Mucosa of gallbladder (tissue), 1 donor: ENCODE results near the gene MTX1. TPM values are rescaled to one million over a fixed set of nuclear protein-coding genes. Genes with fewer than 3 reads are reported as not detected.
"Not testable (repeated sequence)": the region's sequence is repeated elsewhere in the genome, so short reads cannot be mapped to it uniquely, and the experiment has no call there.

ENCODE experiments used
- DNase-seq: peaks from one replicate; pipeline ENCODE4 v3.0.0-alpha.2; 2020; ENCODE audit warnings: low spot score
- total RNA-seq: library from RNA; stranded (reverse); gene quantifications from one replicate; pipeline ENCODE4 v1.2.1, GENCODE V29; 2021
- donor health status: DM: no; HTN: no; CAD: no.

The MTX1 gene
- total RNA-seq, 1 donor from 2014 or later = 31.3 TPM

DNA sequence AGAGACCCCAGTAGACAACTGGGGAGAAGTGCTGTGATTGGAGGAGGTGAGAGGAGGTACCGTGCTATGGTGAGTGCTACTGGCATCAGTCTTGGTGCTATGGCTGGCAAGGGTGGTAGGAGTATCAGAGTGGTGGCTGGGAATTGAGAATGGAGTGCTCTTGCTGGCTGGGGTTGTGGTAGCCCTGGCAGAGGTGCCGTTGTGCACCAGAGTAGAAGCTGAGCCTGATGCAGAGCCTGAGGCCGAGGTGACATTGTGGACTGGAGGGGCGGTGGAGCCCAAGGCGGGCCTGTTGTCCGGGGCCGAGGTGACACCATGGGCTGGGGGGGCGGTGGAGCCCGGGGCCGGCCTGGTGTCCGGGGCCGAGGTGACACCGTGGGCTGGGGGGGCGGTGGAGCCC is 20.2 kb upstream of the MTX1 start:
- DNase-seq = no peak

DNA sequence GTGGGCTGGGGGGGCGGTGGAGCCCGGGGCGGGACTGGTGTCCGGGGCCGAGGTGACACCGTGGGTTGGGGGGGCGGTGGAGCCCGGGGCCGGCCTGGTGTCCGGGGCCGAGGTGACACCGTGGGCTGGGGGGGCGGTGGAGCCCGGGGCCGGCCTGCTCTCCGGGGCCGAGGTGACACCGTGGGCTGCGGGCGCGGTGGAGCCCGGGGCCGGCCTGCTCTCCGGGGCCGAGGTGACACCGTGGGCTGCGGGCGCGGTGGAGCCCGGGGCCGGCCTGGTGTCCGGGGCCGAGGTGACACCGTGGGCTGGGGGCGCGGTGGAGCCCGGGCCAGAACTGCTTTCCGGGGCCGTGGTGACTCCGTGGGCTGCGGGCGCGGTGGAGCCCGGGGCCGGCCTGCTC is 18.6 kb upstream of the MTX1 start:
- DNase-seq = not testable (repeated sequence)

DNA sequence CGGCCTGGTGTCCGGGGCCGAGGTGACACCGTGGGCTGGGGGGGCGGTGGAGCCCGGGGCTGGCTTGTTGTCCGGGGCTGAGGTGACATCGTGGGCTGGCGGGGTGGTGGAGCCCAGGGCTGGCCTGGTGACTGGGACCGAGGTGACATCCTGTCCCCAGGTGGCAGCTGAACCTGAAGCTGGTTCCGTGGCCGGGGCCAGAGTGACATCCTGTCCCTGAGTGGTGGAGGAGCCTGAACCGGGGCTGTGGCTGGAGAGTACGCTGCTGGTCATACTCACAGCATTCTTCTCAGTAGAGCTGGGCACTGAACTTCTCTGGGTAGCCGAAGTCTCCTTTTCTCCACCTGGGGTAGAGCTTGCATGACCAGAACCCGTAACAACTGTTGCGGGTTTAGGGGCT is 16.6 kb upstream of the MTX1 start:
- no peak for DNase-seq

DNA sequence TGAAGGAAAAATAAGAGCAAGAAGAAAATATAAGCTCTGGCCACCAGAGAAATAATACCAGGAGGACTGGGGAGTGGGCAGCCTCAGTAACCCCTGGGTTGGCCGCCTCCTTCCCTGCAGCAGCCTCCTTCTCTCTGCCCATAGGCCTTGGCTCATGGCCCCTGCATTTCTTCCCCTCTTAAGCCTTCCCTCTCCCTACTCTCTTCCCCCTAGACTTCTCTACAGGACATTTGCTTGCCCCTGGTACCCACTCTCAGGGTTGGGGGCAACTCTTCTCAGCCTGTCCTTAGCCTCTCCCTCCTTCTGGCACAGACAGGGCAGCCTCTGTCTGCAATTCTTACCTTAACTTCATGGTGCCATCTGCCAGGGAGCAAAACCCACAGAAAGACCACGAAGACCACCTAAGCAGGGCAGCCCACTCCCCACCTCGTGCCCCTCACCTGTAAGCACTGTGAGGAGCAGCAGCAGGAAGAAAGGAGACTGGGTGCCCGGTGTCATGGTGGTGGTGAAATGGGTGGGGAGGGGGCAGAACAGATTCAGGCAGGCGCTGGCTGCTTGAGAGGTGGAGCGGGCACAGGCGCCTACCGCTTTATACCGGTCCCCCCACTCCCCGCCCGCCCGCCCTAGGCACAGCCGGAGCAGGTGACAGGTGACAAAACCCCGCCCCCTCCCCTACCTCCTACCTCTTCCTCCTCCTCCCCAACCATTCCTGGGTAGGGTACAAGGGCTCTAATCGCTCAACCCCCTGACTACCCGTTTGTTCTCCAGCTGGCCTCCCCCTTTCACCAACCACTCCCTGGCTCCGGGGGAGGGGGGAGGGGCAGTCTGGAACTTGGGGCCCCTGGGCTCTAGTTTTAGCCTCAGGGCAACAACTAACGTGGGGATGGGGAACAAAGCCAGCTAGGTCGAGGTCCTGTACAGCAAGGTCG is 15.9 kb upstream of the MTX1 start:
- DNase-seq = peak; percentile 80

DNA sequence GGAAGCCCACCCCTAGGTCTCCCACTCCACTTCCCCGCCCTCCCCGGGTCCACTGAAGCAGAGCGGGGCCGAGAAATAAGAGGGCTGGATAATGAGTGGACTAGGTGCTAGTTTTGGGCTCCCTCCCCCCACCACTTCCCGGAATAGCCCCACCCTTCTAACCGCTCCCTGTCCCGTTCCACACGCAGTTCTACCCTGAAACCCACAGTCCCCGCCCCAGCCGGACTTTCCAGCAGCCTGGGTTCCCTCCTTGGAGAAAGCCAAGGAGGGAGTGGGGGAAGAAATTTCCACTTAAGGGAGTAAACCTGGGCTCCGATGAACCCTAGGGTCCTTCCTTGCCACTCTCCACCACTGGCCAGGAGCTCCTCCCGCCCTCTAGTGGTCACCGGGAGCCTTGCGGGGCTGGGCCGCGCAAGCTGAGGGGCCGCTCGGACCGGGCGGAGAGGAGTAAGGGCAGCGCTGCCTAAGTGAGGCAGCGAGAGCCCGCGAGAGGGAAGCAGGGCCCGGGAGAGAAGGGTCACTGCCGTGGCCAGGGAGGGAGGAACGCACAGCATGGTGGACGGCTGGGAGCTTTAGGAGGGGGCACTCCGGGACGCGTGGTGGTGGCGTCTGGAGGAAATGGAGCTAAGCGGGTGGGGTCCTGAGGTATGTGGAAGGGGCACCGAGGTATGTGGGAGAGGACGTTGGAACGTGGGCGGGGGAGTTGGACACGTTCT is 15.1 kb upstream of the MTX1 start:
- peak; percentile 88 for DNase-seq

DNA sequence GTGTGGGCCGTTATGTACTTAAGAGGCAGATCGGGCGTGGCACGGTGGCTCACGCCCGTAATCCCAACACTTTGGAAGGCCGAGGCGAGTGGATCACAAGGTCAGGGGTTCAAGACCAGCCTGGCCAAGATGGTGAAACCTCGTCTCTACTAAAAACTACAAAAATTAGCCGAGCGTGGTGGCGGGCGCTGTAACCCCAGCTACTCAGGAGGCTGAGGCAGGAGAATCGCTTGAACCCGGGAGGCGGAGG is 14.6 kb upstream of the MTX1 start:
- DNase-seq = not testable (repeated sequence)

DNA sequence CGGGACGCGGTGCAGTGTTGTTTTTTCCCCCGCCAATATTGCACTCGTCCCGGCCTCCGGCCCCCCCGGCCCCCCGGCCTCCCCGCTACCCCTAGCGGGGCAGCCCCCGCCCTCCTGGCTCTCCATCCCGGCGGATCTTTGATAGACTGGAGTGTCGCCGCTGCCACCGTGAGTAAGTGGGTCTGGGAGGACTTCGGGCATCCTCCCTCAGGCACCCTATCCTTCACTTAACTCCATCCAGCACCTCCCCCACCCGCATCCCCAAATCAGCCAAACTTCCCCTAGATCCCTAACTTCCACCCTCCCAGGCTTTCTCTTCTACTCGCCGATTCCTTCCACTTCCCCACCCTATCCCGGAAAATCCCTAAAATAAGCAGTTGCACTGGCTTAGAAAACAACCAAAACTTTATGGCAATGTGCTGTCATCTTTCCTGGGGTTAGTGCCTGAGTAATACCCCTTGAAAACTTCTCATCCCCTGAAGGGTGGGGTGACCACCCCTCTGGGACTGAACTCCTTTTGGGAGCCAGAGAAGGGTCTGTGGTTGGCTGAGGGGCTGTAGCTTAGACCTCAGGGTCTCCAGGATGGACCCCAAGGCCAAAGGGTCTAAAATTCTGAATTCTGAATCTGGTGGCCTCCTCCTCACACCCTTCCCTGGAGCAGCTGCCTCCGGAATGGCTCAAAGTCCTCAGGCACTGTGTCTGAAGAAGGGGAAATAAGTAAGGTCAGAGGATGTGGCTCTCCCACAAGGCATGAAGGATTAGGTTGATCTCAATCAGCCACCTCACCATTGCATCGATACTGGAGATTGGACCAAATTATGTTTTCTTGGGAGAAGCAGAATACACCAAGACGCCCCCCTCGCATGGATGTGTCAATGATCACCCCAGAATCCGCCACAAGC is 13.0 kb upstream of the MTX1 start:
- DNase-seq = no peak

DNA sequence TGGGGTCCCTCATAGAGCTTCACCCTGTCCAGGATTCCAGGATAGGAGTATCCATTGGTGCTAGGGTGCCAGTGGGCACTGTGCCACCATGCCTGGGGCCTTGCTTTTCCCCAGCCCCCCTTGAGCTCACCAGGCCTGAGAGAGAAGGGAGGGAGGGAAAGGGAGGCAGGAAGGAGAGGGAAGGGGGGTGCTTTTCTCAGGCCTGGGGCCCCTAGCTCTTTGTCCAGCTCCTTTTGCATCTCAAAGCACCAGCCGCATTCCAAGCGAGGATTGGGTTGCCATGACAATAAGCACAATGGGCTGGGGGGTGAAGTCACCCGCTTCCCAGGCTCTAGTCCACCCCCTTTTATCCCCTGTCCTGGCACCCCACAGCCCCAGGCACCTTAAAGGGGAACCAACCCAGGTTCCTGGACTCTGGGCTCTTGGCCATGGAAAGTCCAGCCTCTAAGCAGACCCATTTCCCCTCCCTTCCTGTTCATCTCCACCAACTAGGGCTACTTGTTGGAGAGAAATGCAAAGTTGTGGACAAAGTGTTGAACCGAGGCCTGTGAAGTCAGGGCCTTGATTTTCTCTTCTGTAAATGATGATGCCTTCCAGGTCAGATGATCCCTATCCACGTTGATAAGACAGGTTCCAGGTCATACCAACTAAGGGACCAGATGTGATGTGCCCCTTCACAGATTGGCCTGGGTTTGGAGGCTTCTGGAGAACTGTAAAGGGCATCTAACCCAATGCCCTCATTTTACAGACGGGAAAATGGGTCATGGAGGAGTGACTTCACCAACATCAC is 12.2 kb upstream of the MTX1 start:
- DNase-seq = no peak

GRCh38 chr1:155196893-155197638 is 11.4 kb upstream of the MTX1 start:
- DNase-seq = no peak

DNA sequence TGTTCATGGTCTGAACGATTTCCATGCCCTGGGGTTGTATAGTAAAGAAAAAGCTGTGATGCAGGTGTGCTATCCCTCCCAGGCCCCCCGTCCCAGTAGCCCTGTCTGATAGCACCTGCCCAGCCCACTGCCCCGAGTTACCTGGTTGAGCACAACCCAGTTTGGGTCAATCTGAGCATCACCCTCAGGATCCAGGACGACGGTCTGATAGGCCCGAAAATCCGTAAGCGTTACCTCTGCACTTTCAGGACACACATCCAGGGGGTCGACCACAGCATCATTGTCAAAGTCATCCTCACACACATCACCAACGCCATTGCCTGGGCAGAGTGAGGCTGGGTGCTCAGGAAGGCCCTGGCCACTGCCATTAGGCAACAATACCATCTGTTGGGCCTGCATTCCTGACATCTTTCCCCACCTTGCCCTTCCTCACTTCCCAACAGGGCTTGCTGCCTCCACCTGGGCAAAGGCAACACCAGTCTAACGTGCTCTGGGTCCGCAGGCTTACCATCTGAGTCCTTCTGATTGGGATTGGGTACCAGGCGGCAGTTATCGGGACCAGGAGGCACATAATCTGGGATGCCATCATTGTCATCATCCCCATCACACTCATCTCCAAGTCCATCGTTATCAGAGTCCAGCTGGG is 10.5 kb upstream of the MTX1 start:
- DNase-seq = no peak

- DNase-seq = no peak
Observed at GRCh38 chr1:155198547-155198906, 10.0 kb upstream of the MTX1 start.

DNA sequence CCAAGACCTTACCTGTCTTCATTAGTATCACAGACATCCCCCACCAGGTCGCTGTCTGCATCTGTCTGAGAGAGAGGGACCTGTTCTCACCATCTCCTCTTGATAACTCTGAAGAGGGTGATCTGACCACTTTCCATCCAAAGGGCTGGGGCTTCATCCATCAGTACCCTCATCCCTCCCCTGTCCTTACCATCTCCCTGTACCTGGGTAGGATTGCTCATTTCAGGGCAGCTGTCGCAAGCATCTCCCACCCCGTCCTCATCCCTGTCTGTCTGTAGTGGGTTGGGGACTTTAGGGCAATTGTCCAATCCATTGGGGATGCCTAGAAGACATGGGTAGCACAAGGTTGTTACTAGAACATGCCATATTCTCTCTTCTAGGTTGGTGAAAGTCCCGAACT is 8.7 kb upstream of the MTX1 start:
- no peak for DNase-seq

DNA sequence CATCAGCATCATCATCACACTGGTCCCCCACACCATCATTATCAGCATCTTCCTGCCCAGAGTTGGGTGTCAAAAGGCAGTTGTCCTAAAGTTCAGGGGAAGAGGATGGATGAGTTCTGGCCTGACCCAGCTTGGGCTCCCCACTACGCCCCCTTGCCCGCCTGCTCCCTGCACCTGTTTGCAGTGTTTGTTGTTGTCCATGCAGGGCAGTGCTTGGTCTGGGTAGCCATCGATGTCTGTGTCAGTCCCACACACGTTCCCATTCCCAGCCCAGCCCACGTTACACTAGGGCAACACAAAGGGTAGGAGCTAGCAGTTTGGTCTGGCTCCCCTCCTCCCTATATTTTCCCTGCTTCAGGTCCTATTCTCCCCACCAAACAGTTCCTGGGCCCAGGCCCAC is 7.6 kb upstream of the MTX1 start:
- DNase-seq = no peak

GRCh38 chr1:155202198-155202597 is 6.3 kb upstream of the MTX1 start:
- DNase-seq = no peak

DNA sequence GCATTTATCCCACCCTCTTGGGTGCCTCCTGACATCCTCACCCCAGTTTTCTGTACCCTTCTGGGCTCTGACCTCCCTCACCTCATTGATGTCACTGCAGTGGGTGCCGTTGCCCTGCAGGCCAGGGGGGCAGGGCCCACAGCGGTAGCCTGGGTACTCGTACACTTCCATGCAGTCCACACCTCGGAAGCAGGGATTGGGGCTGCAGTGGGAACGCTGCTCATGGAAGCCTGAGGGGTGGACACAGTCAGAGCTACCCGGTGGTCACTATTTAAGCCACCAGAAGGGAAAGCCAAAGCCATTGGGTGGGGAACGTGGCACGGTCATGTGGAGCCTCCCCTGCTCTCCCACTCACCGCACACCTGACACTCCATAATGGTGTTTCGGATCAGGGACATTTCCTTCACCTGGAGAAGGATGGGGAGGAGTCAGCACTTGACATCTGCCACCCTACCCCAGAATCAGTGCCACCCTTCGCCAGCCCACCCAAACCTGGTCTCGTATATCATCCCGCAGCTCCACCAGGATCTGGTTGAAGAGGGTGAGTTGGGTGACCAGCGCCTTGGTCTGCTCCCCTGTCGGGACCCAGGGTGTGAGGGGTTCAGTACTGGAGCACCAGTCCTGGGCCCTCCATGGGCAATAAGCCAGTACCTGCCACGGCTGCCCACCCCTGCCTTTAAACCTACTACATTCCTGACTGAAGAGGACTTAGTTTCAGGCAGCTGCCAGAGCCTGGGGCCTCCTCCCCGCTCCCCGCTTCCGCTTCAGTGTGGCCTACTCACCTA is 5.6 kb upstream of the MTX1 start:
- DNase-seq = no peak

DNA sequence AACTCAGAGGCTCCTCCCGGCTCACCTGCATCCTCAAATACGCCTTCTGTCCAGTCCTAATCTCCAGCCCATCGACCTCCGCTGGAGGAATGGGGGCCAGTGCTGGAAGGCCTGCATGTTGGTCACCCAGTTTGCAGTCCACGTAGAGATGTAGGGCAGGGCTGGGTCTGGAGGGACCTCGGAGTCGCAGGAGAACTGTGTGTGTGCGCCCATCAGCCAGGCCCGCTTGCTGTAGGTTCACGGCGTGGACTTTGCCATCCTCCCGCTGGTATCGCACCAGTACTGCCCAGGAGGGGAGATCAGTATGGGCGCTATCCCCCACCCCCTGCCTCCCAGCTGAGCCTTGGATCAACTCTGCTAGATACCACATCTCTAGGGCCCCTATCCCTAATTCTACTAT is 3.5 kb upstream of the MTX1 start:
- no peak for DNase-seq

DNA sequence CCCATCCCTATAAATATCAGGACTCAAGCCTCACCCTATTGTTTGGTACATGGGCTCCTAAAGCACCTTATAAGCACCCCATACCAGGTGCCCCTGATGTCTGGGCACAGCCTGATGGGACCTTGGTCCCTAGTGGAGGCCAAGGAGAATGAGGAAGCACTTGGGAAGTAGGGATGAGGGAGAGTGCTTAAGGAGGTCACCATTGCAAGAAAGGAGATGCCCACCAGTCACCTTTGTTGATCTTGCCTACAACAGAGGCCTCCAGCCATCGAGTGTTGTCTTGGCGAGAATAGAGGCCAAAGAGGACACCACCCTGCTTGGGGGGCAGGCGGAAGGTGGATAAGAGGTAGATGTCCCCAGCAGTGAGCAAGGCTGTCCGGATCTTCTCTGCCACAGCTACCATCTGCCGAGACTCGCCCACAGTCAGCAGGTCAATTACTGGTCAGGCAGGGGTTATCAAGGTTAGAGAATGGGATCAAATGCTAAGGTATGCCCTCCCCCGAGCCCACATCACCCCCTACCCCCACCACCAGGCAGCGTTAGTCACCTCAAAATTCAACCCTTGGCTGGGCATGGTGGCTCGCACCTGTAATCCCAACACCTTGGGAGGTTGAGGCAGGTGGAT is 2.4 kb upstream of the MTX1 start:
- DNase-seq = no peak

GRCh38 chr1:155206891-155207805 is 1.3 kb upstream of the MTX1 start:
- DNase-seq = peak; percentile 86
